Measurements from ENCODE around the gene MZT2B.
"Not testable (repeated sequence)": the region's sequence is repeated elsewhere in the genome, so short reads cannot be mapped to it uniquely, and the experiment has no call there.

Gene MZT2B

DNA sequence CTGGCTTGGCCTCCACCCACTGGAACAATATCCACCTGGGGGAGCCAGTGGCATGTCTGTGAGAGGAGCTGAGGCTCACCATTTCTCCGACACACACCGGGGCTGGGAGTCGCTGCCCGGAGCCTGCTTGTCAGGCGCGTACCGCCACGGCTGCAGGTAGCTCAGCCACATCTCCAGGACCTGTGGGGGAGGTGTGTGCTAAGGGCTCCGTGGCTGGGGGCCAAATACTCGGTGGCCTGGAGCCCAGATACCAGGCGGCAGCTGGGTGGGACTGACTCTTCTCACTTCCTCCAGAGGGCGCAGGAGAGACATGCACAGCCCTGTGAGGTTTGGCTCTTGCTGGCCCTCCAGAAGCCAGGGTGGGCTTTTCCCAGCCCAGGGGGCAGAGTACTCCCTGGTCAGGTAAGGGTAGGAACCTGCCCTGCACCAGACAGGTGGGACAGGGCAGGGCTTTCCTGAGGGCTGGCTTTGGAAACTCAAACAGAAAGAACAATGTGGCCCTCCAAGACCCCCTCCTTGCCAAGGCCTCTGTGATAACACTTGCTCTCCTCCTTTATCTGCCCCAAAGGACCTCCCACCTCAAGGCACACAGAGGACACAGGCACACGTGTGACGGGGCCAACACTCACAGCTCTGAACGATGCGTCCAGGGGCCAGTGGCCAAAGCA lies 26.0 kb upstream of the MZT2B start:
- H3K9me2 ChIP-seq (replicated peaks; ENCODE audit: low read depth, low read length); H3F3A ChIP-seq (ENCODE audit: low read depth); H3K9me3 ChIP-seq (ENCODE audit: insufficient read depth, low read depth, low read length); H3K4me2 ChIP-seq (ENCODE audit: low read depth, low read length, poor library complexity, severe bottlenecking); H2AFZ ChIP-seq (ENCODE audit: low read length); H3K4me3 ChIP-seq (ENCODE audit: low read length, poor library complexity, severe bottlenecking); H3K79me2 ChIP-seq (ENCODE audit: insufficient read depth, low read length); H3K27me3 ChIP-seq (ENCODE audit: insufficient read depth, low read length, poor library complexity, severe bottlenecking); H4K20me1 ChIP-seq (ENCODE audit: insufficient read depth, low read length, poor library complexity, severe bottlenecking); H3K4me1 ChIP-seq (ENCODE audit: insufficient read depth, low read length, poor library complexity, severe bottlenecking); H3K9ac ChIP-seq (ENCODE audit: low read depth, low read length, poor library complexity, severe bottlenecking): not testable (repeated sequence)
- TF ChIP-seq CTCF (conservative IDR thresholded peaks at IDR 0.05; ENCODE audit: low read length) = peak; percentile 49
- H3K36me3 ChIP-seq (ENCODE audit: insufficient read depth, low read length) = peaks cover 40% of the 10 kb centered on the region; the same call in 1 of the 2 replicates

DNA sequence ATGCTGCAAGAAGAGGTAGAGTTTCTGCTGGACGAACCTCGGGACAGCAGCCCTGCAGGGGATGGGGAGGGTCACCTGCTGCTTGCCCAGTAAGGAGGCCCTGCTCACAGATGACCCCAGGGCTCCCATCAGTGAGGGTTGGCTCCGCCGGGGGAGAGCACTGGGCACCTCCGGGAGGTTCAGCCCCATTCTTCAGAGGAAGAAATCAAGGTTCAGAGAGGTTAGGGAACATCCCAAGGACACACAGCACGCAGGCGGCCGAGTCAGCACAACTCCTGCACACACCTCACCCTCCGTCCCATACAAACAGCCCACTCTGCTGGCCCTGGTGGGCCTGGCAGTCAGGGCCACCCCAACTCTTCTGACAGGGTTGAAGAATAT lies 25.4 kb upstream of the MZT2B start:
- TF ChIP-seq EZH2phosphoT487 (IDR thresholded peaks at IDR 0.05; ENCODE audit: borderline replicate concordance) = no peak
- no peak for TF ChIP-seq CTCF (conservative IDR thresholded peaks at IDR 0.05; ENCODE audit: low read length)

GRCh38 chr2:130157354-130157753 lies 24.7 kb upstream of the MZT2B start:
- H3K4me3 ChIP-seq (ENCODE audit: low read length, poor library complexity, severe bottlenecking); H3K9me2 ChIP-seq (replicated peaks; ENCODE audit: low read depth, low read length); H3K79me2 ChIP-seq (ENCODE audit: insufficient read depth, low read length); H3K9me3 ChIP-seq (ENCODE audit: insufficient read depth, low read depth, low read length); H2AFZ ChIP-seq (ENCODE audit: low read length); H4K20me1 ChIP-seq (ENCODE audit: insufficient read depth, low read length, poor library complexity, severe bottlenecking); H3K4me1 ChIP-seq (ENCODE audit: insufficient read depth, low read length, poor library complexity, severe bottlenecking); H3K9ac ChIP-seq (ENCODE audit: low read depth, low read length, poor library complexity, severe bottlenecking); H3F3A ChIP-seq (ENCODE audit: low read depth); H3K27me3 ChIP-seq (ENCODE audit: insufficient read depth, low read length, poor library complexity, severe bottlenecking); H3K4me2 ChIP-seq (ENCODE audit: low read depth, low read length, poor library complexity, severe bottlenecking): not testable (repeated sequence)
- H3K36me3 ChIP-seq (ENCODE audit: insufficient read depth, low read length) = peaks cover 36% of the 10 kb centered on the region; the same call in 1 of the 2 replicates

More for the DNA sequence above, 25.4 kb upstream of the MZT2B start:
- Histone ChIP-seq H3K4me3 (ENCODE audit: low read length, poor library complexity, severe bottlenecking) (no peak overlapping the region), H3K79me2 (ENCODE audit: insufficient read depth, low read length) (no peaks in the 10 kb centered on the region), H3K4me2 (ENCODE audit: low read depth, low read length, poor library complexity, severe bottlenecking) (no peak overlapping the region), H3K36me3 (ENCODE audit: insufficient read depth, low read length) (peaks cover 40% of the 10 kb centered on the region; the same call in 1 of the 2 replicates), H3K4me1 (ENCODE audit: insufficient read depth, low read length, poor library complexity, severe bottlenecking) (no peaks in the 10 kb centered on the region), H3F3A (ENCODE audit: low read depth) (no peaks in the 10 kb centered on the region), H3K9me2 (replicated peaks; ENCODE audit: low read depth, low read length) (no peaks in the 10 kb centered on the region), H3K9ac (ENCODE audit: low read depth, low read length, poor library complexity, severe bottlenecking) (no peak overlapping the region), H3K9me3 (ENCODE audit: insufficient read depth, low read depth, low read length) (no peaks in the 10 kb centered on the region), H2AFZ (ENCODE audit: low read length) (no peak overlapping the region), H4K20me1 (ENCODE audit: insufficient read depth, low read length, poor library complexity, severe bottlenecking) (no peaks in the 10 kb centered on the region), H3K27me3 (ENCODE audit: insufficient read depth, low read length, poor library complexity, severe bottlenecking) (no peaks in the 10 kb centered on the region)

- H3F3A ChIP-seq (ENCODE audit: low read depth); H2AFZ ChIP-seq (ENCODE audit: low read length); H3K79me2 ChIP-seq (ENCODE audit: insufficient read depth, low read length); H3K4me2 ChIP-seq (ENCODE audit: low read depth, low read length, poor library complexity, severe bottlenecking); H3K27me3 ChIP-seq (ENCODE audit: insufficient read depth, low read length, poor library complexity, severe bottlenecking); H3K4me3 ChIP-seq (ENCODE audit: low read length, poor library complexity, severe bottlenecking); H3K9me3 ChIP-seq (ENCODE audit: insufficient read depth, low read depth, low read length); H4K20me1 ChIP-seq (ENCODE audit: insufficient read depth, low read length, poor library complexity, severe bottlenecking); H3K4me1 ChIP-seq (ENCODE audit: insufficient read depth, low read length, poor library complexity, severe bottlenecking); H3K9ac ChIP-seq (ENCODE audit: low read depth, low read length, poor library complexity, severe bottlenecking); H3K9me2 ChIP-seq (replicated peaks; ENCODE audit: low read depth, low read length): not testable (repeated sequence)
- peaks cover 39% of the 10 kb centered on the region; the same call in 1 of the 2 replicates for H3K36me3 ChIP-seq (ENCODE audit: insufficient read depth, low read length)
These were observed 24.1 kb upstream of the MZT2B start for GRCh38 chr2:130157825-130158514.
